ENCODE measurements around the gene HIPK2. TPM values are rescaled to one million over a fixed set of nuclear protein-coding genes. Genes with fewer than 3 reads are reported as not detected.

Gene HIPK2
- total and polyA plus RNA-seq, 2 experiments from 2014 or later, result 18.2 to 22.9 TPM

DNA sequence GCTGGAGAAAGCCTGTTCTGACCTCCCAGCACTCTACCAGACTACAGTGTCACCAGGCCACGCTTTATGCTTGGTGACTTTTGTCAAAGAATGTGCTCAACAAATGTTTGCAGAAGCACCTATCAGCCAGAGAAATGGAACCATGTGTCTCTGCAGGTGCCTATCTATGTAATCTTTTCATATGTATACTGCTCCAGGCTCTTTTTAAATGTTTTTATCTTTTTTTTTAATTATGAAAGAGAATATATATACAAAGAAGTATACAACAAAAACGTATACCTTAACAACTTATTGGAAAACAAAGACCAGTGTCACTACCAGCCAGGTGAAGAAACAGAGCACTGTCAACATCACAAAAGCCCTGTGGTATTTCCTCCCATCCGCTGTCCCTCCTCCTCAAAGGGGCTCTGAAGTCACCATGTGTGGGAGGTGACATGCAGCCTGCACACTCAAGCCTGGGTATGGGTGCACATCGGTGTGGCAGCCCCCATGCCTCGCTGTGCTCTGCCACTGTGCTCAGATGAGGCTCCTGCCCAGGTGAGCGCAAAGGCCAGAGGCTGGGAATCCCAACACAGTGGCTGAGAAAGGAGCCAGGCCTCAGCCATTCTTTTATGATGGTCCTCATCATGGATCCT is 133.7 kb downstream of the HIPK2 start:
- DNase-seq (ENCODE audit: low spot score), result no peak
- H3K9me3 ChIP-seq (ENCODE audit: low read depth), result no peaks in the 10 kb centered on the region
- no peak overlapping the region for H3K27ac ChIP-seq
- H3K4me1 ChIP-seq (ENCODE audit: insufficient read depth), result peaks cover 8% of the 10 kb centered on the region
- no peaks in the 10 kb centered on the region for H3K36me3 ChIP-seq (replicated peaks; ENCODE audit: insufficient read depth, low read depth)
- no peak overlapping the region for H2AFZ ChIP-seq
- no peaks in the 10 kb centered on the region for H3K9me2 ChIP-seq (replicated peaks; ENCODE audit: insufficient read depth)
- no peak overlapping the region for H3K4me2 ChIP-seq
- H3K27me3 ChIP-seq, result no peaks in the 10 kb centered on the region
- no peak overlapping the region for H3K4me3 ChIP-seq
- TF ChIP-seq EZH2 (IDR thresholded peaks at IDR 0.05; ENCODE audit: borderline replicate concordance) (no peak), EZH2phosphoT487 (IDR thresholded peaks at IDR 0.05; ENCODE audit: low read depth, severe bottlenecking, unreplicated experiment) (no peak)
- TF ChIP-seq, protein P1, sequence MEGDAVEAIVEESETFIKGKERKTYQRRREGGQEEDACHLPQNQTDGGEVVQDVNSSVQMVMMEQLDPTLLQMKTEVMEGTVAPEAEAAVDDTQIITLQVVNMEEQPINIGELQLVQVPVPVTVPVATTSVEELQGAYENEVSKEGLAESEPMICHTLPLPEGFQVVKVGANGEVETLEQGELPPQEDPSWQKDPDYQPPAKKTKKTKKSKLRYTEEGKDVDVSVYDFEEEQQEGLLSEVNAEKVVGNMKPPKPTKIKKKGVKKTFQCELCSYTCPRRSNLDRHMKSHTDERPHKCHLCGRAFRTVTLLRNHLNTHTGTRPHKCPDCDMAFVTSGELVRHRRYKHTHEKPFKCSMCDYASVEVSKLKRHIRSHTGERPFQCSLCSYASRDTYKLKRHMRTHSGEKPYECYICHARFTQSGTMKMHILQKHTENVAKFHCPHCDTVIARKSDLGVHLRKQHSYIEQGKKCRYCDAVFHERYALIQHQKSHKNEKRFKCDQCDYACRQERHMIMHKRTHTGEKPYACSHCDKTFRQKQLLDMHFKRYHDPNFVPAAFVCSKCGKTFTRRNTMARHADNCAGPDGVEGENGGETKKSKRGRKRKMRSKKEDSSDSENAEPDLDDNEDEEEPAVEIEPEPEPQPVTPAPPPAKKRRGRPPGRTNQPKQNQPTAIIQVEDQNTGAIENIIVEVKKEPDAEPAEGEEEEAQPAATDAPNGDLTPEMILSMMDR (IDR thresholded peaks at IDR 0.05; ENCODE audit: poor library complexity), result no peak
- peaks cover 69% of the 10 kb centered on the region for H3K79me2 ChIP-seq
- no peaks in the 10 kb centered on the region for H4K20me1 ChIP-seq (ENCODE audit: insufficient read depth, poor library complexity, severe bottlenecking)
- WGBS (ENCODE audit: low lambda C conversion rate, missing lambda C conversion rate), result 84% methylated on average over 6 of the region's 6 CpGs

DNA sequence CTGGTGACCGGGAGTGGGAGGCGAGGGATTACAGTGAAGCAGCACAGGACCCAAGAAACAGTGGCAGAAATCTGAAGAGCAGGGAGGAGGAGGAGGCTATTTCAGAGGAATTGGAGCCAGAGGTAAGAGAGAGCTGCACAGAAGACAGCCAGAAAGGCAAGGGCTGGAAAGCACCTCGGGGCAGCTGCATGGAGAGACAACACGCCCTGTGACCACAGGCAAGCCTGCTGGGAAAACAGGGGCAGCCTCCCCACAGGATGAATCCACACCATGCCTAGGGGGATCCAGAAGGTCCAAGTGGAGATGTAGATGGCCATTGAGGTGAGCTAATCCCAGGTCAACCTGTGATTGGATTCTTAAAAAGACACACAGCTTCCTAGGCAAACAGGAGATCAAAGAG is 135.5 kb downstream of the HIPK2 start:
- Histone ChIP-seq H3K4me2 (no peak overlapping the region), H3K36me3 (replicated peaks; ENCODE audit: insufficient read depth, low read depth) (no peaks in the 10 kb centered on the region), H3K9me2 (replicated peaks; ENCODE audit: insufficient read depth) (no peaks in the 10 kb centered on the region), H3K4me3 (no peak overlapping the region), H3K79me2 (peaks cover 68% of the 10 kb centered on the region), H3K4me1 (ENCODE audit: insufficient read depth) (no peaks in the 10 kb centered on the region), H3K27ac (no peak overlapping the region), H4K20me1 (ENCODE audit: insufficient read depth, poor library complexity, severe bottlenecking) (peaks cover 6% of the 10 kb centered on the region), H3K27me3 (no peaks in the 10 kb centered on the region), H2AFZ (no peak overlapping the region), H3K9me3 (ENCODE audit: low read depth) (no peaks in the 10 kb centered on the region)
- TF ChIP-seq, protein P1 (IDR thresholded peaks at IDR 0.05; ENCODE audit: poor library complexity), result no peak
- TF ChIP-seq EZH2 (IDR thresholded peaks at IDR 0.05; ENCODE audit: borderline replicate concordance) (no peak), EZH2phosphoT487 (IDR thresholded peaks at IDR 0.05; ENCODE audit: low read depth, severe bottlenecking, unreplicated experiment) (no peak)
- no peak for DNase-seq (ENCODE audit: low spot score)
- 75% methylated on average over 4 of the region's 4 CpGs for WGBS (ENCODE audit: low lambda C conversion rate, missing lambda C conversion rate)

DNA sequence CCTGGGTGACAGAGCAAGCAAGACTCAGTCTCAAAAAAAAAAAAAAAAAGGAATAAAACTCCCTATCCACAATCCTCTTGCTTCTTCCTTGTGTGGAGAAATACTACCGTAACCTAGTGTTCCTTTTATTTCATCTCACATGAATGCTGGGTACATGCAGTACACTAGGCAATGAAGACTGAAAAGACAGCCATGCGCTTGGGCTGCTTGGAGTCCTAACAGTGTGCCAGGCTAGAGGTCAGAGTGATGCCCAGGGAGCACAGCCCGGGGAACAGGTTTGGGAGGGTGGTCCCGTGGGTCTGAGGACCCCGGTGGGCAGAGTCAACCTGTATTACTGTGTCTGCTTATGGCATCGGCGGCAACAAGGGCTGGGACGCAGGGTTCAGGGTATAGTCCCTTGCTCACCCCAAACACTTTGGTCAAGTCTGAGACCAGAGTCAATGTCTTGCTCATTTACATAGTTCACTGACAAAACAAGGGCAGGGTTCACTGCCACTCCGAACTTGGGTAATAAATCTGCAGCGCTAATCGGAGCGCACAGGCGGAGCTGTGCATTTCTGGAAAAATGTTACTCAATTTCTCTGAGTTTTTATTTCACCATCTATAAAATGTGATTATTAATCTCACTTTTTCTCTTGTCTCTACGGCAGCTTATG is 136.3 kb downstream of the HIPK2 start:
- Histone ChIP-seq H3K4me1 (ENCODE audit: insufficient read depth) (no peaks in the 10 kb centered on the region), H4K20me1 (ENCODE audit: insufficient read depth, poor library complexity, severe bottlenecking) (peaks cover 6% of the 10 kb centered on the region), H3K79me2 (peaks cover 68% of the 10 kb centered on the region), H3K4me3 (no peak overlapping the region), H3K9me2 (replicated peaks; ENCODE audit: insufficient read depth) (no peaks in the 10 kb centered on the region), H2AFZ (no peak overlapping the region), H3K36me3 (replicated peaks; ENCODE audit: insufficient read depth, low read depth) (no peaks in the 10 kb centered on the region), H3K27me3 (no peaks in the 10 kb centered on the region), H3K9me3 (ENCODE audit: low read depth) (no peaks in the 10 kb centered on the region), H3K27ac (no peak overlapping the region), H3K4me2 (no peak overlapping the region)
- DNase-seq (ENCODE audit: low spot score), result no peak
- TF ChIP-seq EZH2 (IDR thresholded peaks at IDR 0.05; ENCODE audit: borderline replicate concordance) (no peak), EZH2phosphoT487 (IDR thresholded peaks at IDR 0.05; ENCODE audit: low read depth, severe bottlenecking, unreplicated experiment) (no peak)
- TF ChIP-seq, protein P1 (IDR thresholded peaks at IDR 0.05; ENCODE audit: poor library complexity), result no peak
- 97% methylated on average over 14 of the region's 14 CpGs for WGBS (ENCODE audit: low lambda C conversion rate, missing lambda C conversion rate)

Measured in hepatocyte (in vitro differentiated cells).